ENCODE measurements around the gene SPRYD3.

Gene SPRYD3

GRCh38 chr12:53077030-53077429, 2.2 kb downstream of the SPRYD3 start:
- DNase-seq: no peak

- no peak for DNase-seq
Measured at GRCh38 chr12:53076461-53076860, 2.7 kb downstream of the SPRYD3 start.

- no peak for DNase-seq
Measured at GRCh38 chr12:53074999-53075370, 4.2 kb downstream of the SPRYD3 start.

GRCh38 chr12:53074283-53074998, 4.7 kb downstream of the SPRYD3 start:
- no peak for DNase-seq

- no peak for DNase-seq
Measured at GRCh38 chr12:53073881-53074280, 5.3 kb downstream of the SPRYD3 start.

- DNase-seq: no peak
Measured at GRCh38 chr12:53071591-53072551, 7.3 kb downstream of the SPRYD3 start.

- no peak for DNase-seq
Measured at GRCh38 chr12:53070877-53071492, 8.2 kb downstream of the SPRYD3 start.

- DNase-seq: no peak
Measured at GRCh38 chr12:53069621-53070410, 9.4 kb downstream of the SPRYD3 start.

GRCh38 chr12:53068811-53069585, 10.2 kb downstream of the SPRYD3 start:
- no peak for DNase-seq

- no peak for DNase-seq
Measured at GRCh38 chr12:53067993-53068770, 11.0 kb downstream of the SPRYD3 start.

- no peak for DNase-seq
Measured at GRCh38 chr12:53067074-53067992, 11.9 kb downstream of the SPRYD3 start.

- DNase-seq: peak; percentile 21 to 51 (median 36)
Measured at GRCh38 chr12:53065975-53066931, 12.9 kb downstream of the SPRYD3 start.

GRCh38 chr12:53065470-53065869, 13.7 kb downstream of the SPRYD3 start:
- DNase-seq: no peak

GRCh38 chr12:53064613-53065436, 14.4 kb downstream of the SPRYD3 start:
- DNase-seq: no peak

GRCh38 chr12:53063708-53064612, 15.2 kb downstream of the SPRYD3 start:
- no peak for DNase-seq

GRCh38 chr12:53062977-53063707, 16.0 kb downstream of the SPRYD3 start:
- no peak for DNase-seq
